GM19043 (cell line): ENCODE measurements around the gene TMEM176A.

Source experiments
- ATAC-seq: cut with Tn5 transposase; IDR thresholded peaks from one replicate; pipeline ENCODE4 v1.9.1; 2021; ENCODE audit warnings: low read depth; ENCODE audit not compliant: unreplicated experiment

The TMEM176A gene

GRCh38 chr7:150787321-150788281, 13.0 kb upstream of the TMEM176A start:
- no peak for ATAC-seq

- no peak for ATAC-seq
Observed at GRCh38 chr7:150788474-150789269, 11.9 kb upstream of the TMEM176A start.

GRCh38 chr7:150790416-150791075, 10.0 kb upstream of the TMEM176A start:
- no peak for ATAC-seq

GRCh38 chr7:150791304-150791703, 9.3 kb upstream of the TMEM176A start:
- ATAC-seq = no peak

GRCh38 chr7:150791746-150792452, 8.7 kb upstream of the TMEM176A start:
- ATAC-seq = no peak

- ATAC-seq = no peak
Observed at GRCh38 chr7:150793569-150794238, 6.9 kb upstream of the TMEM176A start.

- ATAC-seq = no peak
Observed at GRCh38 chr7:150797661-150798060, 2.9 kb upstream of the TMEM176A start.

GRCh38 chr7:150799156-150799555, 1.4 kb upstream of the TMEM176A start:
- ATAC-seq = no peak

GRCh38 chr7:150799741-150800580, 608 bp upstream of the TMEM176A start, which contains the start of gene TMEM176B:
TSS of gene TMEM176B (minus strand) at chr7:150800364. CDS start at chr7:150796569, 3,795 bp downstream.
- no peak for ATAC-seq

GRCh38 chr7:150801242-150801945, 825 bp downstream of the TMEM176A start:
- ATAC-seq = no peak

GRCh38 chr7:150801946-150802771, 1.6 kb downstream of the TMEM176A start:
- ATAC-seq = no peak

GRCh38 chr7:150803161-150803860, 2.7 kb downstream of the TMEM176A start:
- ATAC-seq = no peak

GRCh38 chr7:150804802-150805201, 4.2 kb downstream of the TMEM176A start:
- ATAC-seq = no peak

GRCh38 chr7:150805864-150806263, 5.3 kb downstream of the TMEM176A start:
- no peak for ATAC-seq

- ATAC-seq = no peak
Observed at GRCh38 chr7:150806454-150806853, 5.9 kb downstream of the TMEM176A start.

GRCh38 chr7:150806863-150807262, 6.3 kb downstream of the TMEM176A start:
- ATAC-seq = no peak
